HG03066 (cell line): Measurements from ENCODE around the gene IREB2.
A peak's percentile ranks its signal among the peaks of the same experiment; 100 is the strongest.
"Not testable (repeated sequence)": the region's sequence is repeated elsewhere in the genome, so short reads cannot be mapped to it uniquely, and the experiment has no call there.

Experiments used
- ATAC-seq: cut with Tn5 transposase; IDR thresholded peaks from one replicate; pipeline ENCODE4 v1.9.1; 2021; ENCODE audit warnings: low read depth; ENCODE audit not compliant: unreplicated experiment

The IREB2 gene, protein sequence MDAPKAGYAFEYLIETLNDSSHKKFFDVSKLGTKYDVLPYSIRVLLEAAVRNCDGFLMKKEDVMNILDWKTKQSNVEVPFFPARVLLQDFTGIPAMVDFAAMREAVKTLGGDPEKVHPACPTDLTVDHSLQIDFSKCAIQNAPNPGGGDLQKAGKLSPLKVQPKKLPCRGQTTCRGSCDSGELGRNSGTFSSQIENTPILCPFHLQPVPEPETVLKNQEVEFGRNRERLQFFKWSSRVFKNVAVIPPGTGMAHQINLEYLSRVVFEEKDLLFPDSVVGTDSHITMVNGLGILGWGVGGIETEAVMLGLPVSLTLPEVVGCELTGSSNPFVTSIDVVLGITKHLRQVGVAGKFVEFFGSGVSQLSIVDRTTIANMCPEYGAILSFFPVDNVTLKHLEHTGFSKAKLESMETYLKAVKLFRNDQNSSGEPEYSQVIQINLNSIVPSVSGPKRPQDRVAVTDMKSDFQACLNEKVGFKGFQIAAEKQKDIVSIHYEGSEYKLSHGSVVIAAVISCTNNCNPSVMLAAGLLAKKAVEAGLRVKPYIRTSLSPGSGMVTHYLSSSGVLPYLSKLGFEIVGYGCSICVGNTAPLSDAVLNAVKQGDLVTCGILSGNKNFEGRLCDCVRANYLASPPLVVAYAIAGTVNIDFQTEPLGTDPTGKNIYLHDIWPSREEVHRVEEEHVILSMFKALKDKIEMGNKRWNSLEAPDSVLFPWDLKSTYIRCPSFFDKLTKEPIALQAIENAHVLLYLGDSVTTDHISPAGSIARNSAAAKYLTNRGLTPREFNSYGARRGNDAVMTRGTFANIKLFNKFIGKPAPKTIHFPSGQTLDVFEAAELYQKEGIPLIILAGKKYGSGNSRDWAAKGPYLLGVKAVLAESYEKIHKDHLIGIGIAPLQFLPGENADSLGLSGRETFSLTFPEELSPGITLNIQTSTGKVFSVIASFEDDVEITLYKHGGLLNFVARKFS

DNA sequence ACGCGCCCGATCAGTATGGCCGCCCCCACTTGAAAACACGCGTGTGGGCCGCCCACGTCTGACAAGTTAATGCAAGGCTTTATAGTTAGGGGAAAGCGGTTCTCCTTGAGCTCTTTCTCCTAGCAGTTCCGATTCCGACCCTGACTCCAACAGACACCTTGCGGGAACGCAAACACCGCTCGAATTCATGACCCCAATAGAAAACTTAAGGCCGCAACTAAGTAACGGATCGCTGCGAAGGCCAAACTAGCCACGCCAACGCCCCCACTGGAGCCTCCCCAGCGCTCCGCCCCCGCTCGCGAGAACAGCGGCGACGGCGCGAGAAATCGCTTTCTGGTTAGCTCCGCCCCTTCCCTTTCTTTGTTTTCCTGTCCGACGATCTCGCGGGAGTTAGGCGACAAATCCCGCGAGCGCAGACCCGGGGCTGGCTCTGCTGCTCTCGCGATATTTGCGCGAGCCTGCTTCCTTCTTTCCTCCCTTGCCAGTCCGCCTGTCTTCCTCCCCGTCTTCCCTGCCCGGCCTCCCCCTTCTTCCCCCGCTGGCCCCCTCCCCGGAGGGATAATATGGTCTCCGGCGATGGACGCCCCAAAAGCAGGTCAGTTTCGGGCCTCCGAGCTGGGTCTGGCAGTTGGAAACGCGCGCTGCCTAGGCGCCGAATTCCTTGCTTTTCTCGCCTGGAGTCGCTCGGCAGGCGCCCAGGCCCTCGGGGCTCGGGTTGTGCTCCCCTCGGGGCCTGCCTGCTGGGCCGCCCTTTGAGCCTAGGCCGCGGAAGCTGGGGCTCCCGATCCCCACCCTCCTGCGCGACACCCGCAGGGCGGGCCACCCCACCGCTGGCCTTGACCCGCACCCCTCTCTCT lies at the start of gene IREB2:
IREB2 (plus strand) TSS at position 455 of the 857 bp plus-strand sequence; CDS start at position 577, 122 bp downstream.
- peak; percentile 79 for ATAC-seq

DNA sequence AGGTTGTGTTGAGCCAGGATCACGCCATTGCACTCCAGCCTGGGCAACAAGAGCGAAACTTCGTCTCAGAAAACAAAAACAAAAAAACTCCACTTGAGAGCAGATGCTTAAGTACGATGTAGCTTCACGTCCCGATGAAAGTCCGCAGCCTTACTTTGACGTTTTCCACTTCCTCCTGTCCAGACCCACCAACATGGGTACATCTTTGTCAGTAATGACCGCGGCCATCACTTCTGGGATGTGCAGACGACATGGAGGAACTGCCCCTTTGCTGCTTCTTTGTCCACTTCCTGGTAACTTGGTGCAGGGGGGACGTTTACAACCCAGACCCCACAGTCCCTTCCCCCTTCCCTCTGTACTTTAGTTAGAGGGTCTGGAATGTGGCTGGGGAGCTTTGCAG lies 49.2 kb upstream of the IREB2 start:
- no peak for ATAC-seq

DNA sequence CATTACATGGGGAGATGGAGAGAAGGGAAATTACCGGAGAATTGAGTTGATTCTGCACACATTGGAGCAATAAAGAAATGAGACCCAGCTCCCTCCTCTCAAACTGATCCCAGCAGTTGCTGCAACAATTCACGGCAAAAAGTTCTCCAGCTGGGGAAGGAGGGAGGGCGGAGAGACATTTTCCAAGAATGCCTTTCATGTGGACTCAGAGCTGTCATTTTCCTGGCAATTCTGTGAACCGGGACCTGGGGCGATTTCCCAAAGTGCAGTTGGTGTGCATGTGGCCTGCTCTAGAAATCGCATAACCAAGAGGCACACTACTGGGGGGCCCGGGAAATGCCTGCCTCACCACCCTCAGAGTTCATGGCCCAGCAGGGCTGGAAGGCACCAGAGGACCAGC lies 48.7 kb upstream of the IREB2 start:
- no peak for ATAC-seq

DNA sequence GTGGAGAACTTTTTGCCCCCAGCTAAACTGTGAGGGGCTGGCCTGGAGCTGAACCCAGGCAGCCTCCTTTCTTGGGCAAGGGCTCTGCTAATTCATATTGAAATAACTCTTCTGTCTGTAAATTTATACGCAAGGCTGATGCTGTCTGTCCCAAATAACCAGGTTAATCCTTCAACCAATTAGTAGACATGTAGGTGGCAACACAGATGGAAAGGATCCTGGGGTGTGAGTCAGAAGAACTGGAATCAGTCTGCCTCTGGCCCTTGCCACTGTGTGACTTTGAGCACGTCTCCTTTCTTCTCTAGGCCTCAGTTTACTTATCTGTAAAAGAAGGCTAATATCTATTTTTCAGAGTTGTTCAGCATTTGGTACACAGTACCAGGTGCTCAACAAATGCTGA lies 48.3 kb upstream of the IREB2 start:
- ATAC-seq: no peak

DNA sequence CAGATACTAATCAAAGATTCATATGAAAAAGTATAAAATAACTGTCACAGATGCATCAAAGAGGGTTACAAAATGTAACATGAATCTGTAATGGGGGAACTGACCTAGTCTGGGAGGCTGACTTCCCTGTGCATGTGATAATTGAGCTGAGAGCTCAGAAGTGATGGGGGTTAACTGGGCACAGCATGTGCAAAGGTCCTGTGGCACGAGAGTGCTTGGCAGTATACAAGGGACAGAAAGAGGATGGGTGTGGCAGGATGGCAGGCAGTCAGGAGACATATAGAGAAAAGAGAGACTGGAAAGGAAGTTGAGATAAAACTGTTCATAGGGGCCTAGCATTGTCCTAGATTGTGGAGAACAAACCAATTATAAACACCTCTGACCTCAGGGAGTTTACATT lies 47.8 kb upstream of the IREB2 start:
- ATAC-seq: no peak

DNA sequence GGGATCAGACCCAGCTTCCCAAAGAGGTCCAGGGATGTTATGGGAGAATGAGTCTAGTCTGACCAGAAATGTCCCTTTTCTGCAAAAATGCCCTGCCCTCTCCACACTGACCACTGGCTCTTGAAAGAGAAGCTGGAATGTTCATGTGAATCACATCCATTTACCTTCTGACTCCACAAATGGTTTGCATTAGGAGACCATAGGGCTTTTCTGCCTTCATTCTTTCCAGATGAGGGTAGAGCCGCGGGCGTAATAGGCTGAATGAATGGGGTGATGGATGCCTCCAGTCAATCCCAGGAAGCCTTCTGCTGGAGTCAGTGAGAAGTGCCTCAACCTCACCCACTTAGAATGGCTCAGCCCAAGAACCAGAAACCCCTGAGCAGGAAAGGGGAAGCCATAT lies 47.2 kb upstream of the IREB2 start:
- ATAC-seq: no peak

DNA sequence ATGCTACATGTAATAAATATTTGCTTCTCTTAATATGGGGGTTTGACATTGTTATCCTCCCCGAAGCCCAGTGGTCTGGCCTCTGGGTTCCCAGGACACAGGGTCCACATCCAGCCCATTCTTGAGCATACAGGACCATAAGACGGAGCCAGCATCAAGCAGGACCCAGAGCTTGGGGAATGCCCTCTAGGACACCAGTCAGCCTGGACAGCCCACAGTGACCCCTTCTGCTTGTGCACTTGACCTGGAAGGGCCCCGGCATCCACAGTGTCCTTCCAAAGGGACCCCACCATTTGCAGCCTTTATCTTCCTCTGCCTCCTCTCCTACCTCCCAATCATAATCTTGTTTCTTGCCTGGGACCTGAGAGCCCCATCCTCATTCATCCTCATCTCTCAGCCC lies 46.2 kb upstream of the IREB2 start:
- ATAC-seq: no peak

DNA sequence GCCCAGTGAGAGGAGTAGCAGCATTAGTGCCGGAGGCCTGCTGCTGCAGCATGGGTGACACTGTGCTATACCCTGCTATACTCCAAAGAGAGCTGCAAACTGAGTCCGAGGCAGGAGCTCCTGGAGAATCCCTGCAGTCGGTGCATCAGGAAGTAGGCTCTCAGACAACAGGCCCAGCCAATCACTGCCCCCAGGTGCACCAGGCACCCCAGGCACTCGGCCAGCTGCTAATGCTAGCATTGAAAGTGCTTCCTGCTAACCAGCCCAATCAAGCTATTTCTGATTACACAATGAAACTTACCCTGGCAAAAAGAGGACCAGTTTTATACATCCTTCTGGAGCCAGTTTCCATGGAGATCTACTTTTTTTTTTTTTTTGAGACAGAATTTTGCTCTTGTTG lies 45.6 kb upstream of the IREB2 start:
- no peak for ATAC-seq

DNA sequence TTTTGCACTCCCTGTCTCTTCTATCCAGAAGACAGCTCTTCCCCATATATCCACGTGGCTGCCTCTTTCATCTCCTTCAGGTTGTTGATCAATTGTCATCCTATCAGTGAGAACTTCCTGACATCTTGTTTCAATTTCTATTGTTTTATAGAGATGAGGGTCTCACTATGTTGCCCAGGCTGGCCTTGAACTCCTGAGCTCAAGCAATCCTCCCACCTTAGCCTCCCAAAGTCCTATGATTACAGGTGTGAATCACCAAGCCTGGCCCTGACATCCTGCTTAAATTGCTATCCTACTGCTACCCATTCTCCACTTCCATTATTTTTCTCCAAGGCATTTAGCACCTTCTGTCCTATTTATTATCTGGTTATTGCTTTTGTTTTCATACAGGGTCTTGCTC lies 44.9 kb upstream of the IREB2 start:
- ATAC-seq: no peak

DNA sequence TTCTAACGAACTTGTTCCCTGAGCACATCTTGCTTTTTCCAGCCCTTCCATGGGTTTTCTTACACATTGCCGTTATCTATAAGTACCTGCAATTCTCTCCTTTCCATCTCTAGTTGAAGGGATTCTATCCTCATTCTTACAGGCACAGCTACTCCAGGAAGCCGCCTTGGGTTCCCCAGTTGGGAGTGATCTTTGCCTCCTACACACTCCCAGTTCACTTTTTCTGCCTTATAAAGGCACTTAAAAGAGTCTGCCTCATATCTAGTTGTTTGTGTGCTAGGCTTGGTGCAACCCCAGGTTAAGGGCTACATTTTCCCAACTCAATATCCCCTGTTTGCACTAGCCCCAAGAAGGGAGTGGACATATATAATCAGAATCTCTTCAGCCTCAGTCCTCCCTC lies 44.0 kb upstream of the IREB2 start:
- no peak for ATAC-seq

DNA sequence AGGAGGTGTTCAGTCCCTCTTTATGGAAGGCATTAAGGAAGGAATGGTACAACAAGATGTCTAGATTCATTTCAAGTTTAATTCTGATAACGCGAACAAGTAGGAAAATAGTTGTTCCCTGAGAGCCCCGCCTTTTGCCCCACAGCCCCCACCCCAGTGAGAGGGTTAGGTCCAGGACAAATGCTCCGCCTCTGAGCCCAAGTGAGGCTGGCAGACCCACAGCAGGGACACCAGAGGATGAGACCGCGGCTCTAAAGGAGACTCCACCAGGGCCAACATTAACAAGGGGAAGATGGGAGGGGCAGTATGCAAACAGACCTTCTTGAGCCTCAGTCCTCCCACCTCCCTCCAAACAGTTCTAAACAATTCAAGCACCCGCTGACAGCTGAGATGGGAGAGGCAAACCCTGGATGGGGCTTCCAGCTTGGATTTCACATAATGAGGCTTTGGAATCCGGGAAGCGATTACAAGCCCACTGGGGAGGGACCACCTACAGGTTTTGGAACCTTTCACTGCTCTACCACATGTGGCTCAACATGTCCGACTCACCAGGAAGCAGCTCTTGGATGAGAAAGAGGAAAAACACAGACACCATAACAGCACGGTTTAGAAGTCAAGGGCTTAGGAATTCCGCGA lies 42.9 kb upstream of the IREB2 start:
- ATAC-seq: no peak

DNA sequence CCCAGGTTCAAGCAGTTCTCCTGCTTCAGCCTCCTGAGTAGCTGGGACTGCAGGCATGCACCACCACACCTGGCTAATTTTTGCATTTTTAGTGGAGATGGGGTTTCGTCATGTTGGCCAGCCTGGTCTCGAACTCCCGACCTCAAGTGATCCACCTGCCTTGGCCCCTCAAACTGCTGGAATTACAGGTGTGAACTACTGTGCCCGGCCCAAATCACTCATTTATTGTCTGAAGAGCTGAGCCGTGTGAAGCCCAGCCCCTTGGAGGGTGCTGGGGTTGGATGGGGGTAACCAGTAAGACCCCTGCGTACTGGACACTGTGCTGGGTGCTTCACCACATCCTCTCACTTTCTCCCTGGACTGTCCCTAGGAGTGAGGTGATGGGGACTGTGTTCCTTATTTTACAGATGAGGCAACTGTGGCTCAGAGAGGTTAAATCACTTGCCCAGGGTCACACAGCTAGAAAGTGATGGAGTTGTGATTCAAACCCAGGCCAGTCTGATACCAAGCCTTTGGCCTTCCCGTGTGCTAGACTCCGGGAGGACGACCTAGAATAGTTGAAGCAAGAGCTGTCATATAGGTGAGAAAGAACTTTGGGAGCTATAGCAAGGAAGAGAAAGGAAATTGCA lies 41.7 kb upstream of the IREB2 start:
- no peak for ATAC-seq

DNA sequence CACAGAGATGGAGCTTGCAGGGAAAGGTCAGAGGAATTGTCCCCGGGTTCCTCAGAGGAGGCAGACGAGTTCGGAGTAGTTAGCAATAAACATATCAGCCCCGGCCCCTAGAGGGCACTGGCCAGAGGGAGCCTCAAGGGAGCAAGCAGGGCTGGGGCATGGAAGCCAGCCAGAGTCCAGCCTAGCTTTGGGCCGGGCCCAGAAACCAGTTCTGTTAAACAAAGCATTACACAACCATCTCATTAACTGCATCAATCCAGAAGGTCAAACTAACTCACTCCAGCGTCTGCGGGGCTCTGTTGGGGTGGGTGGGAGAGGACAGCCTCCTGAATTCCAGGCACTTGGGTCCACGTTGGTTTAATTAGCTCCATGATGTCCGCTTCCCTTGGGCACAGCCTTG lies 41.0 kb upstream of the IREB2 start:
- ATAC-seq: no peak

DNA sequence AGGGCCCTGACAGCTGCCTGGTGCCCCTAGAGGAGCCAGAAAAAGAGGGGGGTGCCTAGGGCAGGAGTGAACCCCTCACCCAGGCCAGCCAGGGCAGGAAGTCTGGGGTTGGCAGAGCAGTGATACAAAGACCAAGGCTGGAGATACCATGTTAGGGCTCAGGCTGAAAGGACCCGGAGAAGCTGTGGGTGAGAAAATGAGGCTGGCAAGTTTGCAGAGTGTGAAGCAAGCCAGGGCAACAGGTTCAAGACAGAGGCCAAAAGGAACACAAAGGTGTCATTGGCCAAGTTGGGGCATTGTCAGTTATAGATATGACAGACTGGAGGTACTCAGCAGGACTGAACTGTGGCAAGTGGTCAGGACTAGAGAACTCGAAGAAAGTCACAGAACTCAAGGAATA lies 40.6 kb upstream of the IREB2 start:
- no peak for ATAC-seq

DNA sequence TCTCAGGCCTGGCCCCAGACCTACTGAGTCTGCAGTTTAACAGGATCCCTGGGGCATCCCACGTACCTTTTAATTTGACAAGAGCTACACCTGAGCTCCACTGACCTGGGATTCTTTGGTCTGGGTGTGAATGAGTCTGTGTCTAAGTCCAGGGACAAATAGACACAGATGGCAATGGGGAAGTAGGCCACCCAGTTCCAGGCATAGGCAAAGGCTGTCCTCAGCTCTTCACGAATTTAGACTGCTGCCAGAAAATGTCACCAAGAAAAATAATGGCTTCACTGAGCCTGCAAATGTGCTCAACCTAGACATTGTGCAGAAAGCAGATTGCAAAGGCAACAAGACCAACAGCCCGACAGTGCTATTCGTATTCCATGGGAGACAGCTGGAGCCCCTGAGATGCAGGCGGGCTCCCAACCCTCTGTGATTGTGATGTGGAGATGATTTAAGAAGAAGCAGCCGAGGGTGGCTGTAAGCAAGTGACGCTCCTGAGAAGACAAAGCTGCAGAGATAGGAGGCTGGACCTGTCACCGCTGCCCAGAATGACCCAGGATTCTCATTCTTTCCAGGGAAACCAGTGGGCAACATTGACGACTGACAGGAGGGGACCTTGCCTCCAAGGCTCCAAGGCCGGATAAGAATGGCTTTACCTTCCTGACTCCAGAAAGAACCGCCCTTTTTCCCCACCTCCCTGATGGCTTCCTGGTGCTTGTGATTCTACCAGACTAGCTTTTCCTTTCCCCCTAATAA lies 39.8 kb upstream of the IREB2 start:
- ATAC-seq: no peak

DNA sequence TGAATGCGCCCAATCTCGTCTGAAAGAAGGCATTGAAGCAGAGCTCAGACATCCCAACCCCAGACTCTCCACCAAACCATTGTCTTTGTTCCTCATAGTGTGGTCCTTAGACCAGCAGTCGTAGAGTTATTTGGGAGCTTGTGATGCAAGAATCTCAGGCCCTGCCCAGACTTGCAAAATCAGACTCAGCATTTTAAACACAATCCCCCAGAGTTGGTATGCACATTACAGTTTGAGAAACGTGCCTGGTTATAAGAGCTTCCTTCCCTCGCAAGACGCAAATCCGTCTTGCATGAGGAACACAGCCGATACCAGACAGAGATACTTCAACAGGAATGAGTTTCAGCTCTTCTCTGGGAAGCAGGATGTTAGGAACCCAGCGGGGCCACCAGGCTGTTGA lies 38.9 kb upstream of the IREB2 start:
- no peak for ATAC-seq

DNA sequence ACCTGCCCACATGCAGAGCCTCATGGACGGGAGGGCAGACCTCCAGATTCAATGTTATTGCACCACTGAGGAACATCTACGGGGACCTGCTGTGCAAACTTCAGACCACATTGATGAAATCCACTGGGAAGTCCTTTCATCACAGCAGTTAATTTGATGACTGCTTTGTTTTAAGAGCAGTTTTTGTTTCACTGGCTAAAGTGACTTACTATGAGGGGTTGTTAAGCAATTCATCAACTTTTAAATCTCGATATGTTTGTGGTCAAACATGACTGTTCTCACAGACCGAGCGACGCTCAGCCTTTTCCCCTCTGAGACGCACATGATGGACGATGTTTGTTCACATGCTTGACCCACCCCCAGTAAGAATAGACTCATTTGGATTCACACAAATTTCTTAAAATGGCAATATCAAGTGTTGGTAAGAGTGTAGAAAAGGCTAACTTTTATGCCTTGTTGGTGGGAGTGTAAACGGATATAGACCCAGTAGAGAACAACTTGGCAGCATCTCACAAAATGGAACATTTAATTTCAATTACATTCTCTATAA lies 35.9 kb upstream of the IREB2 start:
- ATAC-seq: no peak

DNA sequence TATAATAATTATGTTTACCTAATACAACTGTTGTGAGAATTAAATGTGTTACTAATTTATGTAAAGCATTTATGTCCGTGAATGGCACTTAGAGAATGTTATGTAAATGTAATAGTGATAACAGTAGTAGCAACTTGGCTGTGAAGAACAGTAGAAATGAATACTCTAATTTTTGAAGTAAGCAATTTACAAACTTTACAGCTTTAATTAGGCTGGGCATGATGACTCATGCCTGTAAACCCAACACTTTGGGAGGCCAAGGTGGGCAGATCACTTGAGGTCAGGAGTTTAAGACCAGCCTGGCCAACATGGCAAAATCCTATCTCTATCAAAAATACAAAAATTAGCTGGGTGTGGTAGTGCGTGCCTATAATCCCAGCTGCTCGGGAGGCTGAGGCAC lies 33.9 kb upstream of the IREB2 start:
- no peak for ATAC-seq

DNA sequence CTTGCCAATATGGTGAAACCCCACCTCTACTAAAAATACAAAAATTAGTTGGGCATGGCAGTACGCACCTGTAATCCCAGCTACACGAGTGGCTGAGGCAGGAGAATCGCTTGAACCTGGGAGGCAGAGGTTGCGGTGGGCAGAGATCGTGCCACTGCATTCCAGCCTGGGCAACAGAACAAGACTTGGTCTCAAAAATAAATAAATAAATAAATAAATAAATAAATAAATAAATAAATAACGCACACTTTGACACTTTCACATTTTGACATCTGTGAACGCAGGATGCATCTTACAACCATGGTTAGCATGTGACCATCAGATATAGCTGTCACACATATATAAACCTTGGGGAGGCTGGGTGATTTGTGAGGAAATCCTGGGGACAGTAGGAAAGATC lies 33.2 kb upstream of the IREB2 start:
- ATAC-seq: not testable (repeated sequence)
